ENCODE measurements around the gene FAT1.

FAT1 gene

GRCh38 chr4:186767794-186768193 is 44.1 kb upstream of the FAT1 start:
- TF ChIP-seq, protein P1, sequence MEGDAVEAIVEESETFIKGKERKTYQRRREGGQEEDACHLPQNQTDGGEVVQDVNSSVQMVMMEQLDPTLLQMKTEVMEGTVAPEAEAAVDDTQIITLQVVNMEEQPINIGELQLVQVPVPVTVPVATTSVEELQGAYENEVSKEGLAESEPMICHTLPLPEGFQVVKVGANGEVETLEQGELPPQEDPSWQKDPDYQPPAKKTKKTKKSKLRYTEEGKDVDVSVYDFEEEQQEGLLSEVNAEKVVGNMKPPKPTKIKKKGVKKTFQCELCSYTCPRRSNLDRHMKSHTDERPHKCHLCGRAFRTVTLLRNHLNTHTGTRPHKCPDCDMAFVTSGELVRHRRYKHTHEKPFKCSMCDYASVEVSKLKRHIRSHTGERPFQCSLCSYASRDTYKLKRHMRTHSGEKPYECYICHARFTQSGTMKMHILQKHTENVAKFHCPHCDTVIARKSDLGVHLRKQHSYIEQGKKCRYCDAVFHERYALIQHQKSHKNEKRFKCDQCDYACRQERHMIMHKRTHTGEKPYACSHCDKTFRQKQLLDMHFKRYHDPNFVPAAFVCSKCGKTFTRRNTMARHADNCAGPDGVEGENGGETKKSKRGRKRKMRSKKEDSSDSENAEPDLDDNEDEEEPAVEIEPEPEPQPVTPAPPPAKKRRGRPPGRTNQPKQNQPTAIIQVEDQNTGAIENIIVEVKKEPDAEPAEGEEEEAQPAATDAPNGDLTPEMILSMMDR (IDR thresholded peaks at IDR 0.05; ENCODE audit: poor library complexity, severe bottlenecking), result no peak
- ATAC-seq (ENCODE audit: low read depth) (no peak), DNase-seq (ENCODE audit: low spot score) (no peak)
- Histone ChIP-seq H3K4me3 (ENCODE audit: severe bottlenecking) (no peak overlapping the region), H3K36me3 (ENCODE audit: low read depth) (no peaks in the 10 kb centered on the region), H3K27ac (ENCODE audit: poor library complexity, severe bottlenecking) (peak overlapping the region; percentile 96), H3K4me1 (ENCODE audit: insufficient read depth, poor library complexity, severe bottlenecking) (peaks cover 53% of the 10 kb centered on the region), H3K27me3 (ENCODE audit: insufficient read depth, poor library complexity, severe bottlenecking) (no peaks in the 10 kb centered on the region), H3K9me3 (ENCODE audit: severe bottlenecking) (no peaks in the 10 kb centered on the region)

DNA sequence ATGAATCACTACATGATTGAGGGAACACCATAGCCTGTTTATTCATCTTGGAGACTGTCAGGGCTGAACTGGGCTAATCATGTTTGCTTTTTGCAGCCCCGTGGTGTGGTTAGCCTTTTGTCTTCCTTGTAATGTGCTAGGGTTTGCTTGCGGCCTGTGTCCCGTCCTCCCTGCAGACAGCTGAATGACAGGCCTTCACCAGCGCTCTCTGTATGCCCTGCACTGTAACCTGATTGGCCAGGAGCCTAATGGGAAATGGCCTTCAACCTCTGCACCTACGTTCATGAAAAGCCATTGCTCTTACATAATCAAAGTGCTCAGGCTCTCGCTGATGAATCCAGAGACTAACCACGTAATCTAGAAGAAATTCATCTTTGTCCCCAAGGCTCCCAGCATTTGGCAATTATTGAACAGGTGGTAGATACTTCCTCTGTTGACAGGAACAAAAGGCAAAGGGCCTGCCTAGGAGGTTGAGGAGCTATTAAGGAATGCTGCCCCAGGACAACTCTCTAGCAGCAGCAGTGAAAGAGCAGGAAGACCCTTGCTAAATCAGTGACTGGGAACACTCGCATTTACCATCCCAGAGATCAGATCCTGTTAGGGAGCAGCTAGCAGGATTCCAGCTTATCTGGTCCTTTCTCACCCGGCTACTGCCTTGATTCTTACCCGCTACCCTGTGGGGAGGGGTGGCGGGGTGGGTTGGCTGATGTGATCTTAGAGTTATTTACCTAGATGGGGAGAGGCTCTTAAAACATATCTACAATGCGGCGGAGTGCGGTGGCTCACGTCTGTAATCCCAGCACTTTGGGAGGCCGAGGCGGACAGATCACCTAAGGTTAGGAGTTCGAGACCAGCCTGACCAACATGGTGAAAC is 42.3 kb upstream of the FAT1 start:
- Histone ChIP-seq H3K27me3 (ENCODE audit: insufficient read depth, poor library complexity, severe bottlenecking) (no peaks in the 10 kb centered on the region), H3K4me1 (ENCODE audit: insufficient read depth, poor library complexity, severe bottlenecking) (peaks cover 35% of the 10 kb centered on the region), H3K9me3 (ENCODE audit: severe bottlenecking) (no peaks in the 10 kb centered on the region), H3K4me3 (ENCODE audit: severe bottlenecking) (no peak overlapping the region), H3K27ac (ENCODE audit: poor library complexity, severe bottlenecking) (peak overlapping the region; percentile 96), H3K36me3 (ENCODE audit: low read depth) (no peaks in the 10 kb centered on the region)
- DNase-seq (ENCODE audit: low spot score) (peak; percentile 73), ATAC-seq (ENCODE audit: low read depth) (peak; percentile 66)
- TF ChIP-seq, protein P1 (IDR thresholded peaks at IDR 0.05; ENCODE audit: poor library complexity, severe bottlenecking), result no peak

DNA sequence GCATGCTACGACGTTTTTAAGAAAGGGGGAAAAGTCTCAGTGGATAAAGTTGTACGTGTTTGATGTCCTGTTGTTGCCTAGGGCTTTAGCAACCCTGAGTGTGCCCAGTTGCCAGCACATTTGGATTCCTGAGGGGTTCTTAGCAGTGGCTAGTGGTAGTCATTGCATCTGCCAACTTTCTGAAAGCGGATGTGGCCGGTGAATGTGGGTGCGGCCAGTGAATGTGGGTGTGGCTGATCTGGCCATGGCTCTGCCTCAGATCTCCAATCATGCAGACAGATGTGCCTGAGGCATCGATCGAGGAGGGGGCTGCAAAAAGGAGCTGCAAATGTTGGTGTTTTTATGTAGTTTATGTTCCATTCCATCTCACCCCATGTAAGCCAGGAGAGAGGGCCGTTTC is 41.5 kb upstream of the FAT1 start:
- no peaks in the 10 kb centered on the region for H3K36me3 ChIP-seq (ENCODE audit: low read depth)
- TF ChIP-seq, protein P1 (IDR thresholded peaks at IDR 0.05; ENCODE audit: poor library complexity, severe bottlenecking), result no peak
- ATAC-seq (ENCODE audit: low read depth) (peak; percentile 90), DNase-seq (ENCODE audit: low spot score) (peak; percentile 85)
- H3K4me3 ChIP-seq (ENCODE audit: severe bottlenecking), result no peak overlapping the region
- H3K9me3 ChIP-seq (ENCODE audit: severe bottlenecking), result no peaks in the 10 kb centered on the region
- no peaks in the 10 kb centered on the region for H3K27me3 ChIP-seq (ENCODE audit: insufficient read depth, poor library complexity, severe bottlenecking)
- peak overlapping the region; percentile 96 for H3K27ac ChIP-seq (ENCODE audit: poor library complexity, severe bottlenecking)
- peaks cover 33% of the 10 kb centered on the region for H3K4me1 ChIP-seq (ENCODE audit: insufficient read depth, poor library complexity, severe bottlenecking)

GRCh38 chr4:186764457-186764856 is 40.8 kb upstream of the FAT1 start:
- H3K4me3 ChIP-seq (ENCODE audit: severe bottlenecking), result no peak overlapping the region
- no peak for ATAC-seq (ENCODE audit: low read depth)
- no peaks in the 10 kb centered on the region for H3K27me3 ChIP-seq (ENCODE audit: insufficient read depth, poor library complexity, severe bottlenecking)
- no peak for DNase-seq (ENCODE audit: low spot score)
- TF ChIP-seq, protein P1 (IDR thresholded peaks at IDR 0.05; ENCODE audit: poor library complexity, severe bottlenecking), result no peak
- H3K9me3 ChIP-seq (ENCODE audit: severe bottlenecking), result no peaks in the 10 kb centered on the region
- peaks cover 35% of the 10 kb centered on the region for H3K4me1 ChIP-seq (ENCODE audit: insufficient read depth, poor library complexity, severe bottlenecking)
- no peaks in the 10 kb centered on the region for H3K36me3 ChIP-seq (ENCODE audit: low read depth)
- peak overlapping the region; percentile 96 for H3K27ac ChIP-seq (ENCODE audit: poor library complexity, severe bottlenecking)

- Histone ChIP-seq H3K36me3 (ENCODE audit: low read depth) (no peaks in the 10 kb centered on the region), H3K27me3 (ENCODE audit: insufficient read depth, poor library complexity, severe bottlenecking) (no peaks in the 10 kb centered on the region), H3K4me1 (ENCODE audit: insufficient read depth, poor library complexity, severe bottlenecking) (peaks cover 35% of the 10 kb centered on the region), H3K27ac (ENCODE audit: poor library complexity, severe bottlenecking) (peak overlapping the region; percentile 13), H3K4me3 (ENCODE audit: severe bottlenecking) (no peak overlapping the region), H3K9me3 (ENCODE audit: severe bottlenecking) (no peaks in the 10 kb centered on the region)
- ATAC-seq (ENCODE audit: low read depth), result no peak
- no peak for DNase-seq (ENCODE audit: low spot score)
- TF ChIP-seq, protein P1 (IDR thresholded peaks at IDR 0.05; ENCODE audit: poor library complexity, severe bottlenecking), result no peak
Observed at GRCh38 chr4:186762865-186763264, 39.2 kb upstream of the FAT1 start.
